Thoracic aorta (tissue), 2 donors: ENCODE measurements around the gene FOLR2. TPM values are rescaled to one million over a fixed set of nuclear protein-coding genes. Genes with fewer than 3 reads are reported as not detected.
"Not testable (repeated sequence)": the region's sequence is repeated elsewhere in the genome, so short reads cannot be mapped to it uniquely, and the experiment has no call there.

Experiments
- ATAC-seq: fragments of 150-250 bp; one replicate; pipeline ENCODE4 v1.8.0; 2017; ENCODE audit warnings: low read depth; ENCODE audit not compliant: insufficient number of reproducible peaks, low FRiP score
- DNase-seq: peaks from one replicate; pipeline ENCODE4 v3.0.0-alpha.2; 2020; ENCODE audit warnings: low spot score
- H3K27ac ChIP-seq, 2 donors: fragments of 200-600 bp; sonication (generic); 1 replicate in 1 of 2; 2 replicates in 1 of 2; pipeline ENCODE4 v1.5.1; 2016; ENCODE audit warnings: mild to moderate bottlenecking in 2 of 2, moderate library complexity in 2 of 2
- H3K27me3 ChIP-seq: fragments of 200-600 bp; sonication (generic); replicated peaks from 2 replicates; pipeline ENCODE4 v1.6.0; 2016; ENCODE audit warnings: mild to moderate bottlenecking; ENCODE audit not compliant: insufficient read depth
- H3K36me3 ChIP-seq: fragments of 200-600 bp; sonication (generic); one replicate; pipeline ENCODE4 v1.5.1; 2016
- H3K4me1 ChIP-seq, 2 donors: fragments of 200-600 bp; sonication (generic); 1 replicate in 1 of 2; 2 replicates in 1 of 2; pipeline versions ENCODE4 v1.5.1 to v1.6.0; 2016; ENCODE audit warnings: low read depth in 2 of 2, mild to moderate bottlenecking in 1 of 2; ENCODE audit not compliant: control insufficient read depth in 1 of 2
- H3K4me3 ChIP-seq: fragments of 200-600 bp; sonication (generic); 2 replicates; pipeline ENCODE4 v1.5.1; 2016; ENCODE audit warnings: mild to moderate bottlenecking
- H3K9me3 ChIP-seq: fragments of 200-600 bp; sonication (generic); 2 replicates; pipeline ENCODE4 v1.5.1; 2016
- total RNA-seq, 2 donors: library from RNA; depleted of rRNA; stranded (reverse); fragments of >200 nt; gene quantifications; one replicate each; pipeline versions ENCODE4 v1.1.0 to v1.2.3, GENCODE V29; 2016
- TF ChIP-seq, protein P1 (sequence below): fragments of 200-600 bp; sonication (generic); IDR thresholded peaks from one replicate; pipeline ENCODE4 v1.5.1; 2019; ENCODE audit warnings: antibody characterized with exemption

The FOLR2 gene
- 100 to 1,000 TPM in 1 of 2 donors, 10 to 100 TPM in 1; 51.4 to 118 TPM for total RNA-seq

DNA sequence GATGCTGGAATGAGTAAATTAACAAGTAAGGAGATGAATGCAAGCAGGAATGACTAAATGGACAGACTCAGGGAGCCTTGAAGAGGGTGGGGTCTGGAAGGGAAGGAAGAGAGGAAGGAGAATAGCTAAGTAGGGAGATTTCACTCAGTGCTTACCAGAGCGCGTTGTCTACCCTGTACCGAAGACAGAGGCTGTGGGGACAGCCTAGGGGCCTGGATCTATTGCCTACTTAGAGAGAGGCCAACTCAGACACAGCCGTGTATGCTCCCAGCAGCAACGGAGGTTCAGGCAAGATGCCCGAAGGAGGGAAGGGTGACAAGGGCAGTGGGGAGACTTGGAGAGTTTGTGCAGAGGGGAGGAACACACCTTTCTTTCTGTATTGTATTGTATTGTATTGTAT lies at the start of gene FOLR2:
FOLR2 (plus strand) TSS at position 157 of the 400 bp plus-strand sequence. CDS start 1,791 bp downstream, outside the sequence.
- peak within 1 kb of the TSS; percentile 45 for H3K4me3 ChIP-seq

DNA sequence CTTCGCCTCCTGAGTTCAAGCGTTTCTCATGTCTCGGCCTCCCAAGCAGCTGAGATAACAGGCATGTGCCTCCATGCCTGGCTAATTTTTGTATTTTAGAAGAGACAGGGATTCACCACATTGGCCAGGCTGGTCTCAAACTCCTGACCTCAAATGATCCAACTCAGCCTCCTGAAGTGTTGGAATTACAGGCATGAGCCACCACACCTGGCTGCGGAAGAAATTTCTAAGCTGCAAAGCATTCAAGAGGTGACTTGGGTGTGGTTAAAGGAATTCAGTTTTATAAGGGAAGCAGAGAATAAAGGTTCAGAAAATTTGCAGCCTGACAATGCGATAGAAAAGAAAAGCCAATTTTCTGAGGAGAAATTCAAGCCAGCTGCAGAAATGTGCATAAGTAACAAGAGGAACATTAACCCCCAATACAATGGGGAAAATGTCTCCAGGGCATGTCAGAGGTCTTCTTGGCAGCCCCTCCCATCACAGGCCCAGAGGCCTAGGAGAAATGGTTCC lies 47.5 kb upstream of the FOLR2 start:
- not testable (repeated sequence) for H3K4me1 ChIP-seq, H3K36me3 ChIP-seq, H3K27ac ChIP-seq, ATAC-seq, H3K9me3 ChIP-seq, H3K27me3 ChIP-seq, H3K4me3 ChIP-seq, DNase-seq

More for the DNA sequence above, at the start of gene FOLR2:
- Histone ChIP-seq H3K4me1 (no peaks in the 10 kb centered on the region), H3K36me3 (no peaks in the 10 kb centered on the region), H3K27ac (peak within 1 kb of the TSS in 1 of 2 donors; percentile 15), H3K27me3 (no peaks in the 10 kb centered on the region), H3K9me3 (no peaks in the 10 kb centered on the region)
- no peak for DNase-seq
- ATAC-seq = no peak
- TF ChIP-seq, protein P1, sequence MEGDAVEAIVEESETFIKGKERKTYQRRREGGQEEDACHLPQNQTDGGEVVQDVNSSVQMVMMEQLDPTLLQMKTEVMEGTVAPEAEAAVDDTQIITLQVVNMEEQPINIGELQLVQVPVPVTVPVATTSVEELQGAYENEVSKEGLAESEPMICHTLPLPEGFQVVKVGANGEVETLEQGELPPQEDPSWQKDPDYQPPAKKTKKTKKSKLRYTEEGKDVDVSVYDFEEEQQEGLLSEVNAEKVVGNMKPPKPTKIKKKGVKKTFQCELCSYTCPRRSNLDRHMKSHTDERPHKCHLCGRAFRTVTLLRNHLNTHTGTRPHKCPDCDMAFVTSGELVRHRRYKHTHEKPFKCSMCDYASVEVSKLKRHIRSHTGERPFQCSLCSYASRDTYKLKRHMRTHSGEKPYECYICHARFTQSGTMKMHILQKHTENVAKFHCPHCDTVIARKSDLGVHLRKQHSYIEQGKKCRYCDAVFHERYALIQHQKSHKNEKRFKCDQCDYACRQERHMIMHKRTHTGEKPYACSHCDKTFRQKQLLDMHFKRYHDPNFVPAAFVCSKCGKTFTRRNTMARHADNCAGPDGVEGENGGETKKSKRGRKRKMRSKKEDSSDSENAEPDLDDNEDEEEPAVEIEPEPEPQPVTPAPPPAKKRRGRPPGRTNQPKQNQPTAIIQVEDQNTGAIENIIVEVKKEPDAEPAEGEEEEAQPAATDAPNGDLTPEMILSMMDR = no peak

DNA sequence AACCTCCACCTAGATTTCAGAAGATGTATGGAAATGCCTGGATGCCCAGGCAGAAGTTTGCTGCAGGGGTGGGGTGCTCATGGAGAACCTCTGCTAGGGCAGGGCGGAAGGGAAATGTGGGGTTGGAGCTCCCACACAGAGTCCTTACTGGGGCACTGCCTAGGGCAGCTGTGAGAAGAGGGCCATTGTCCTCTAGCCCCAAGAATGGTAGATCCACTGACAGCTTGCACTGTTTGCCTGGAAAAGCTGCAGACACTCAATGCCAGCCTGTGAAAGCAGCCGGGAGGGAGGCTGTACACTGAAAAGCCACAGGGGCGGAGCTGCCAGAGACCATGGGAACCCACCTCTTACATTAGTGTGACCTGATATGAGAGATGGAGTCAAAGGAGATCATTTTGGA lies 46.8 kb upstream of the FOLR2 start:
- H3K36me3 ChIP-seq, DNase-seq, H3K4me3 ChIP-seq, H3K27me3 ChIP-seq, H3K4me1 ChIP-seq, H3K27ac ChIP-seq, ATAC-seq, H3K9me3 ChIP-seq: not testable (repeated sequence)

DNA sequence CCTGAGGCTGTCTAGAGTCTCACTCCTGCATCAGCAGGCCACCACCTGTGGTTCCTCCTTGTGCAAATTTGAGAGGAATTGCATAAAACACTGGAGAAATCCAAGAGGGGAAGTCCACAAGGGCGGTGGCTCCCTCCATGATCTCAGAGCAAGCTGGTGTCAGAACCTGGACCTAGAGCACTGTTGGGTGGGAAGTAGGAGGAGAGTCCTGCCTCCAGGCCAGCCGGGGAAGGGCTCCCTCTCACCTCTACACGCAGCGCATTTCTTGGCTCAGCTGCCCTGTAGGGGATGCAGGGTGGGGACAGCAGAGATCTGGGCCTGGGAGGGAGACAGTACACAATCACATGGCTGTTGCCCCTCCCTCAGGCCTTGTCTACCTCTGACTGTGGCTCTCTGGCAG lies 44.6 kb upstream of the FOLR2 start:
- H3K27ac ChIP-seq, H3K4me1 ChIP-seq, H3K4me3 ChIP-seq, ATAC-seq, H3K27me3 ChIP-seq, H3K36me3 ChIP-seq, DNase-seq, H3K9me3 ChIP-seq: not testable (repeated sequence)

DNA sequence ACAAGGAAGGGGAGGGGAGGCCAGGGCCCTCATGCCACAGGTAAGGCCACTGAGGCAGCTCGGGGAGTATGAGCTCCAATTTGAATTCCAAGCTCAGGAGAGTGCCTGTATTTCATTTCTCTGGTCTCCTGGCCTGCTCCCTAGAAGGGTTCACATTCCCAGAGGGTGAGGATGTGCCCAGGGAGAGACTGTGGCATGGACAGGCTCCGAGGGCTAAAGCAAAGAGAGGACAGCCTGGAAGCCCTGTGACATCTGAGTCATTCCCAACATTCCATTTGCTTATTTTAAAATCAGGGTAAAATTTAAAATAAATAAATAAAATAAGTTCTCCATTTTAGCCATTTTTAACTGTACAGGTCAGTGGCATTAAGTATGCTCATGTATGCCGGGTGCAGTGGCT lies 43.3 kb upstream of the FOLR2 start:
- Histone ChIP-seq H3K4me1 (no peaks in the 10 kb centered on the region), H3K9me3 (no peaks in the 10 kb centered on the region), H3K4me3 (no peak overlapping the region), H3K27me3 (no peaks in the 10 kb centered on the region), H3K27ac (no peak overlapping the region), H3K36me3 (no peaks in the 10 kb centered on the region)
- DNase-seq (no peak), ATAC-seq (no peak)
- TF ChIP-seq, protein P1 = no peak

DNA sequence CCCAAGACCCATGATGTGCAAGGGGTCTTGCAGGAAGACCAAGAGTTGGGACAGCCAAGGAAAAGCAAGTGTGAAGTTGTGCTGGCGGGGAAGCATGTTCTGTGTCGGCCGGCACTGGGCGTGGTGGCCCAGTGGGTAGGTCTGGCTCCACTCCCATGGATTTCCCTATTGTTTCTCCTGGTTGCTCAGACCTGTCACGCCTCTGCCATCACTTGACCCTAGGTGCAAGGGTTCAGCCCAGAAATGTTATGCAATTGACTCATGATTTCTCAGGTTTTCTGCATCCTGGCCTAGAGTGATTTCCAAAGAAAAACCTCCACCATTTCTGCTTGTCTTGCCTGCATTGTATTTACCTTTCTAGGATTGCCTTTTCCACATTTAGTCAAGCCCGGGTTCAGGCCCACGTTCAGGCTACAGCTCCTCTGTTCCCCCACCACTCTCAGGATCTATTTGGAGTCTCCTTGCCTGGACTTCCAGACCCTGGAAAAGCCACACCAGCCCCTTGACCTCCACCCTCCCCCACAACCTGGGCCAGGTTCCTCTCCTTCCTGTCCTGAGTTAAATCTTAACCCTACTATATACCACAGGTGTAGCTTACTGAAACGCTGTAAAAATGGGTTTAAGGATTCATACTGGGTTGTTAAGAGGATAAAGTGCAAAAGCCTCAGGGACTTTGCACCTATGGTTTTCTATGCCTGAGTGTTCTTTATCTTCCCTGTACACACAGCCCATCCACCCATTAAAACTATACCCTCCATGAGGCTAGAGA lies 42.1 kb upstream of the FOLR2 start:
- TF ChIP-seq, protein P1 = no peak
- ATAC-seq (no peak), DNase-seq (no peak)
- Histone ChIP-seq H3K4me3 (no peak overlapping the region), H3K4me1 (no peaks in the 10 kb centered on the region), H3K9me3 (no peaks in the 10 kb centered on the region), H3K27ac (no peak overlapping the region), H3K27me3 (no peaks in the 10 kb centered on the region), H3K36me3 (no peaks in the 10 kb centered on the region)
